ELF-1 (cell line): ENCODE results near the gene GRHL1.

Source experiments
- DNase-seq: peaks from one replicate; pipeline ENCODE4 v3.0.0-alpha.2; 2016; ENCODE audit warnings: low read depth, low spot score

GRHL1 gene

DNA sequence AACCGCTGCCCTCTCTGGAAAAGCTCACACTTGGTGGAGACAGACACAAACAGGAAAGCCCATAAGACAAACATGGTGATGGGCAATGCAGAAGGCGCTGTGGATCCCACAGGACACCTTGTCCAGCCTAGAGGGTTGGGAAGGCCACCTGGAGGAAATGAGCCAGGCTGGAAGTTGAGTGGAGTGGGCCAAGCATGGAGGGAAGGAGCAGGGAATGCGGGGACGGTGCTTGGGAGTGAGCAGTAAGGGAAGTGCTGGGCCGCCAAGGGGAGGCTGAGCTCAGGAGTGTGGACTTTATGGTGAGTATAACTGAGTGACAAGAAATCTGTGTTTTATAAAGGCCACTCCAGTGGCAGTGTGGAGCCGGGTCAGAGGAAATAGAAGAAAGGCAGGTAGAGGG is 2.8 kb upstream of the GRHL1 start:
- no peak for DNase-seq

DNA sequence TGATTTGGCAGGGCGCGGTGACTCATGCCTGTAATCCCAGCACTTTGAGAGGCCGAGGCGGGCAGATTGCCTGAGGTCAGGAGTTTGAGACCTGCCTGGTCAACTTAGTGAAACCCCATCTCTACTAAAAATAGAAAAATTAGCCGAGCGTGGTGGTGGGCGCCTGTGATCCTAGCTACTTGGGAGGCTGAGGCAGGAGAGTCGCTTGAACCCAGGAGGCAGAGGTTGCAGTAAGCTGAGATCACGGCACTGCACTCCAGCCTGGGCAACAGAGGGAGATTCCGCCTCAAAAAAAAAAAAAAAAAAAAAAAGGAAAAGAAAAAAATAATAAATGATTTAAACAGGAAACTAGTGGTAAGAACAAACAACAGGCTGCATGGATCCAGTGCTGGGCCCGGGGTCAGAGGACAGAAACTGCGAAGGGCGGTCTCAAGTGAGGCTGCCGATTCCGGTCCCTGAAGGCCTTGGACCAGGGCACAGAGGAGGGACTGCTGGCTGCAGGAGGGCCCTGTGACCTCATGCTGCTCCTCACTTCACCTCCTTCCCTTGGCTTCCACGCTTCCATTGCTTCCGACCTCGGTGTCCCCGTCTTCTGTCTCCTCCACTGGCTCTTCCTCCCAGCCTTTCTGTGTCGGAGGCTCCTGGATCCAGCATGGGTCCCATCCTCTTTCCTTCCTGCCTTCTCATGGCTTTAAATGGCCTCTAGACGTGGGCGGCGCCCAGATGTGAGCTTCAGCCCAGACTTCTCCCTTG is 2.1 kb upstream of the GRHL1 start:
- no peak for DNase-seq

- DNase-seq = no peak
Observed at GRCh38 chr2:9949992-9950520, 1.4 kb upstream of the GRHL1 start.

- no peak for DNase-seq
Observed at GRCh38 chr2:9950521-9951271, 797 bp upstream of the GRHL1 start.

DNA sequence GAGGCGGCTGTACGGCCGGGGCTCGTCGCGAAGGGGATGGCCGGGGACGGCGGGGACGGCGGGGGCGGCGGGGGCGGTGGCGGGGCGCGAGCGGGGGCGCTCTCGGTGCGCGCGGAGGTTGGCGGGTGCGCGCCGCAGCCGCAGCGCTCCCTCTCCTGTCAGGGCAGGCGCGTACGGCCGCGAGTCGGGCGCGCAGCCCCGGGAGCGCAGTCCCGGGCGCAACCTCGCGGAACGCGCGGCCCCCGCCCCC is 296 bp upstream of the GRHL1 start:
- DNase-seq = no peak

DNA sequence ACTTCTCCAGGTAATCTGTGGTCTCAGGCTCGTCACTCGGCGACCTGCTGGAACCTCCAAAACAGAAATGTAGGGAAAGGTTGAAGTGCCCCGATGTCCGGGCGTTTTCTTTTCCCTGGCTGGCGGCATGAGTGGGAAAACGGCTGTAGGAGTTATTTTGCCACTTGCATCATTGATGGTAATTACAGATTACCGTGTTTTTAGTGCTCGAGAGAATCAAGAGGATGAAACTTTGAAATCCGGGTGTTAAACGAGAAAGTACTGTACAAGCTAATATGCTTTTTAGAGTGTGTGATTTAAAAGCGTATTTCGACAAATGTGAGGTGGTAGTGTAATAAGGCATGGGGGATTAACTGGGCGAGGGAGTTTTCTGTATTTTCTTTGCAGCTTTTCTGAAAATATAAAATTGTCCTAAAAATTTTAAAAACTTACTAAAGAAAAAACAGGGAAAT is 819 bp downstream of the GRHL1 start:
- DNase-seq = no peak

GRCh38 chr2:9952856-9953503 is 1.5 kb downstream of the GRHL1 start:
- DNase-seq = no peak

DNA sequence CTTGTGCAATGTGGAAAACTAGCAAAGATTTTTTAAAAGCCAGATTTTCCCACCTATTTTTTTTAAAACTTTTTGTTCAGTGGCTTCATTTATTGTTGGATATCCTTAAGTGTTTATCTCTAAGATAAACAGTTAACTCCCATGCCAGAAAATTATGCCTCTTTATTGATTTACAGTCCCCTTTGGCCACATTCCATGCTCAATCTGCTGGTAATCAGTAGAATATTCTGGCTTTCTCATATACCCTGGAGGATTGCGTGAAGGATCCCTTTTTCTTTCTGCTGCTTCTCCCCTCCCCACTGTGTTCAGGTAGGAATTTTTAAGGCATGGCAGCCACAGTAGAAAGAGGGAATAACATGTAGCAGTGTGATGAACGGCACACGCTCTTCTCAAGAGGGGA is 2.6 kb downstream of the GRHL1 start:
- no peak for DNase-seq

- no peak for DNase-seq
Observed at GRCh38 chr2:9958057-9958456, 6.6 kb downstream of the GRHL1 start.

- DNase-seq = no peak
Observed at GRCh38 chr2:9959262-9959661, 7.8 kb downstream of the GRHL1 start.

DNA sequence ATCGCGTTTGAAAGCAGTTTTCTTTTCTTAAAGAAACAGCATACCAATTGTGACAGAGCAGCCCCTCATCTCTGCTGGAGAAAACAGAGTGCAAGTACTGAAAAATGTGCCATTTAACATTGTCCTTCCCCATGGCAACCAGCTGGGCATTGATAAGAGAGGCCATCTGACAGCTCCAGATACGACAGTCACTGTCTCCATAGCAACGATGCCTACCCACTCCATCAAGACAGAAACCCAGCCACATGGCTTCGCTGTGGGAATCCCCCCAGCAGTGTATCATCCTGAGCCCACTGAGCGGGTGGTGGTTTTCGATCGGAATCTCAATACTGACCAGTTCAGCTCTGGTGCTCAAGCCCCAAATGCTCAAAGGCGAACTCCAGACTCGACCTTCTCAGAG is 9.5 kb downstream of the GRHL1 start:
- no peak for DNase-seq

GRCh38 chr2:9964334-9964980 is 13.0 kb downstream of the GRHL1 start:
- no peak for DNase-seq

DNA sequence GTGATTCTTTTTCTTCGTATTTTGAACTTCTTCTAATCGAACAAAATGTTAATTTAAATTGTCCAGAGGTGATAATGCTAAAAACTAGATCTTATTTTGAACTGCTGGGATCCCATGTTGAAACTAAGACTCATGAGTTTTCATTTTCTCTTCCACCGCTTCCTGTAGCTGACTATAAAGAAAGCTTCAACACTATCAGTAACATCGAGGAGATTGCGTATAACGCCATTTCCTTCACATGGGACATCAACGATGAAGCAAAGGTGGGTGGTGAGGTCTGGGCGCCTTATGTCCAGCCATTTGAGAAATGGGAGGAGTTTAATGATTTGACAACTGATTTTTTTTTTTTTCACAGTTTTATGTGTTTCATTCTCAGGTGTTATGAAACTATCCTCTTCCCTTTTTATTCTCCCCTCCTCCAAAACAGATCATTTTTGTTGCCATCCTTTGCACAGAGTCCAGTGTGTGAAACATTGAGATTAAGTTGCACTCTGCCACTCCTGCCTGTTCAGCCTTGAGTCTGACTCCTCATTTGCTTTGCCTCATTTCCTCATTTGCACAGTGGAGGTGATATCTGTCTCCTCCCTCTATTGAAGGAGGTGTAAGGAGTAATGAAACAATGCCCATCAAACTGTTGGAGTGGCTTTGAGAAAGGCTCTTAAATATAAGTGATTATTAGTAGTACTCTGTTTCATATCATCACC is 13.8 kb downstream of the GRHL1 start:
- no peak for DNase-seq

DNA sequence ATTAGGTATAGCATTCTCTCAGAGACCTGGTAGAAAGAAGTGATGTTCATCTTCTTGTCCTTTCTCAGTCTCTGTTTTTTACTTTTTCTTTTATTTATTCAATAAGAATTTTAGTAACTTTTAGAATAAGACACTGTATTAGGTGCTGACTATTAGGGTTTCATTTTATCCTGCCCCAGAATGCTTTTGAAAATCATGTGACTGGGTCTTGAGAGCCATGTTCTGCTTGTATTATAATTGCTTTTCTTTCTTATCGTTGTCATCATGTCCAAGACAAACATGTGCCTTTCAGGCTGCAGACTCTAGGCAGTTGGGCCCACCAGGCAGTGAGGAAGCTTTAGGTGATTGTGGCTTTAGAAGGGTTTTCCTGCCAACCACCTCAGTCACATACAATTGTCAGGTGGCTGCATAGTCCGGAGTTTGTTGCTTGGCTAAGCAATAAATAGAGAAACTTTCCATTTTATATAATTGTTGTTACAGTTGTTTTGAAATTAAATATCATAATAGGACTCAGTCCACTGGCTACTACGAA is 15.1 kb downstream of the GRHL1 start:
- DNase-seq = no peak

- DNase-seq = no peak
Observed at GRCh38 chr2:9967053-9967775, 15.7 kb downstream of the GRHL1 start.

DNA sequence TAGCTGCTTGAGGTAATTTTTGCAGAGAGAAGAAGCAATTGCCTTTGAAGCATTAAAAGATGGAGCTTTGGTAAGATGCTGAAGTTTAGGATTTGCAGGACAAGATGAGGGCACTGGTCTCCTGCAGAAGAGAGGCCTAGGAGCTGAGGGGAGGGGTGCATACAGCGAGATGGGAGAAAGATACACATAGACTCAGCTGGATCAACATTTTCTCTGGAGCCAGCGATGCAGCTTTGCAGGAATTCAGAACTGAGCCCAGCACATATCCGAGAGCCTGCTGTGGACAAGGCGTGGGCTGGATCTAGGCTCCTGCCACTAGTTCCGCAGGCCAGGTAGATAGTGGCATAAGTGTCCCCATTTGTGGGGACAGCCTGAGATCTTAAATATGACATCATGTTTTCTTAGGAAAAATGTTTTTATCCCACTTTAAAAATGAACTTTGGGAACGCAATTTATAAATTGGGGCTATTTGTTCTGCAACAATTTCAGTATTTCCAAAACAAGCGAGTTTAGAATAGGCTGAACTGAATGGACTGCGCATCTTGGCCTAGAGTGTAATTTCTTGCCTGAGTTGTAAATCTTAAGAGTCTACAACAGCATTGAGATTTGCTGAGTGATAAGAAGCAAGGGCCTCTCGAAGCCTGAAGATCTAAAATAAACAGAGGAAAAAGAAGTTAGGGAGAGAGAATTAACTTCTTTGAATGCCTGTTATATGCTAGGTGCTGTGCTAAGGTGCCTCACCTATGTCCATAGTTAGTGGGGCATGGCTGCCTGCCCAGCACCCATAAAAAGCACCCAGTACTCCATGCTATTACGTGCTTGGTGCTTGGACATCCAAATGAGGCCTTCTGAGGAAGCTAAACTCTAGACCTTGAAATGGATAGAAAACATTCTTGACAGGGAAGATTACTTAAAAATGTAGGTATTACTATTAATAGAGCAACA is 17.3 kb downstream of the GRHL1 start:
- no peak for DNase-seq

GRCh38 chr2:9970200-9971044 is 18.9 kb downstream of the GRHL1 start:
- DNase-seq = no peak

DNA sequence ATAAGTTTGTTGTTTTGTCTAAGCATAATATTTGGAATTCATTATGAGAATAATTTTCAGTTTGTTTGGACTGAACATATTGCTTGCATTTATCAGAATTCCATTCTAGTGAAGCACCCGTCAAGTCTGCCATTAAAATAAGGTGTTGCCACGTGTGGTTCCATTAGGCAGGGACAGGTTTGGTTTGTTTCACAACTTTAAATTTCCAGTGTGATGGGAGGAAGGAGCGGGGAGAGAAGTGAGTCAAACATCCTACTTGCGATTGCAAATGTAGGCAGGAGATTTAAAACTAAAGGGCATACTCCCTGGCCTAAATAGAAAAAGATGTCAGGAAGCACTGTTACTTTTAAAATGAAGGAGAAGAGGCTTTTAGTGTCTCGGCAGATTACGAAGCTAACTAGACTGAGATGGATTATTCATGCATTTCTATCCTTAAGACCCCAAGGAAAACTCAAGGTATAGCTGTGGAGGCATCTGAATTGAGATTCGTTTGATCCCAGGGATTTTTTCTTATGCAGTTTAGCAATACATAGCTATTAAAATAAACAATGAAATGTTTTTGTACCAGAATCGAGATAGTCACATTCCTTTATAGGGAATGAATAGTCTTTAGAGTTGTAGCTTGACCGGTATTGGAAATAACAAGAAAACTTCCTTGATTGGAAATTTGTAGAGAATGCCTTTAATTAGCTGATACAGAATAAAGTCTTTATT is 19.8 kb downstream of the GRHL1 start:
- no peak for DNase-seq
